IMR-90 (cell line): Measurements from ENCODE around the gene PAFAH1B1. TPM values are rescaled to one million over a fixed set of nuclear protein-coding genes. Genes with fewer than 3 reads are reported as not detected.
"Not testable (repeated sequence)": the region's sequence is repeated elsewhere in the genome, so short reads cannot be mapped to it uniquely, and the experiment has no call there.

Experiments
- ATAC-seq: fragments of 200-7000 bp; cut with Tn5 transposase; 2 replicates; pipeline ENCODE4 v1.9.1; 2020; ENCODE audit warnings: low read depth, mild to moderate bottlenecking, moderate library complexity
- BruUV-seq: library from RNA; stranded (reverse); fragments of 400-500 nt; replicated peaks from 2 replicates; lab custom pipeline; 2021; lab: Mats Ljungman, UMichigan
- CTCF ChIA-PET: fragments of 300-600 bp; formaldehyde crosslinking; extraction: SDS; loops from one replicate; lab custom pipeline; 2021; ENCODE audit warnings: antibody characterized with exemption; lab: Yijun Ruan, JAX
- POLR2A ChIA-PET: fragments of 300-600 bp; sonication (Branson Sonifier 250); formaldehyde crosslinking; loops from one replicate; lab custom pipeline; 2022; ENCODE audit warnings: antibody characterized with exemption; ENCODE audit not compliant: unreplicated experiment; lab: Charles Lee
- DNase-seq: peaks from one replicate; pipeline ENCODE4 v3.0.0; 2013
- H2AFZ ChIP-seq: replicated peaks from 2 replicates; pipeline ENCODE3; 2013; ENCODE audit warnings: low read length, mild to moderate bottlenecking; ENCODE audit not compliant: poor library complexity
- H2AK5ac ChIP-seq: 2 replicates; pipeline ENCODE4 v1.6.1; 2013; ENCODE audit warnings: low read depth, low read length, inconsistent platforms
- H2AK9ac ChIP-seq: replicated peaks from 2 replicates; pipeline ENCODE3; 2013; ENCODE audit warnings: mild to moderate bottlenecking, low read depth, low read length, moderate library complexity; ENCODE audit not compliant: poor library complexity
- H2BK120ac ChIP-seq: 2 replicates; pipeline ENCODE4 v1.6.1; 2013; ENCODE audit warnings: low read depth, low read length, inconsistent platforms
- H2BK15ac ChIP-seq: 3 replicates; pipeline ENCODE4 v1.6.1; 2013; ENCODE audit warnings: low read depth, low read length, inconsistent platforms
- H2BK20ac ChIP-seq: 2 replicates; pipeline ENCODE4 v1.6.1; 2013; ENCODE audit warnings: low read depth, mild to moderate bottlenecking, inconsistent platforms, low read length, moderate library complexity
- H2BK5ac ChIP-seq: 2 replicates; pipeline ENCODE4 v1.6.1; 2013; ENCODE audit warnings: mild to moderate bottlenecking, low read depth, low read length, inconsistent platforms; ENCODE audit not compliant: poor library complexity, severe bottlenecking
- H3K14ac ChIP-seq: replicated peaks from 2 replicates; pipeline ENCODE4 v1.6.1; 2013; ENCODE audit warnings: low read depth, low read length, inconsistent platforms
- H3K18ac ChIP-seq: 2 replicates; pipeline ENCODE4 v1.6.1; 2013; ENCODE audit warnings: low read depth, low read length, control low read depth
- H3K23ac ChIP-seq: 2 replicates; pipeline ENCODE4 v1.6.1; 2013; ENCODE audit warnings: low read depth, low read length, inconsistent platforms
- H3K27ac ChIP-seq: 2 replicates; pipeline ENCODE4 v1.5.1; 2013; ENCODE audit warnings: mild to moderate bottlenecking, control low read depth, low read length; ENCODE audit not compliant: insufficient read depth
- H3K27me3 ChIP-seq: 2 replicates; pipeline ENCODE4 v1.6.1; 2013; ENCODE audit warnings: low read length; ENCODE audit not compliant: control insufficient read depth, insufficient read depth
- H3K36me3 ChIP-seq: 2 replicates; pipeline ENCODE4 v1.6.1; 2013; ENCODE audit warnings: low read length, mixed read lengths; ENCODE audit not compliant: control insufficient read depth, insufficient read depth
- H3K4ac ChIP-seq: 2 replicates; pipeline ENCODE4 v1.6.1; 2013; ENCODE audit warnings: low read depth, low read length, inconsistent platforms
- H3K4me1 ChIP-seq: 2 replicates; pipeline ENCODE4 v1.6.1; 2013; ENCODE audit warnings: low read length, mixed read lengths; ENCODE audit not compliant: control insufficient read depth, insufficient read depth
- H3K4me2 ChIP-seq: 2 replicates; pipeline ENCODE4 v1.6.1; 2013; ENCODE audit warnings: low read depth, mild to moderate bottlenecking, control low read depth, low read length, moderate library complexity
- H3K4me3 ChIP-seq: 2 replicates; pipeline ENCODE4 v1.5.1; 2013; ENCODE audit warnings: low read depth, mild to moderate bottlenecking, control low read depth, low read length, moderate library complexity; ENCODE audit not compliant: insufficient read depth
- H3K56ac ChIP-seq: 2 replicates; pipeline ENCODE4 v1.6.1; 2013; ENCODE audit warnings: low read length, inconsistent platforms; ENCODE audit not compliant: insufficient read depth; ENCODE audit errors: extremely low read depth
- H3K79me1 ChIP-seq, 2 experiments: 2 replicates each; pipeline ENCODE4 v1.6.1; 2013; ENCODE audit warnings: low read length in 2 of 2, inconsistent platforms in 1 of 2, low read depth in 1 of 2
- H3K9ac ChIP-seq: 2 replicates; pipeline ENCODE4 v1.6.1; 2013; ENCODE audit warnings: low read depth, low read length, control low read depth
- H3K9me1 ChIP-seq: 2 replicates; pipeline ENCODE4 v1.6.1; 2013; ENCODE audit warnings: low read length, inconsistent platforms; ENCODE audit not compliant: insufficient read depth
- H3K9me3 ChIP-seq: 2 replicates; pipeline ENCODE4 v1.6.1; 2013; ENCODE audit warnings: low read length; ENCODE audit not compliant: control insufficient read depth, insufficient read depth
- H4K20me1 ChIP-seq: 2 replicates; pipeline ENCODE4 v1.6.1; 2013; ENCODE audit warnings: low read length, inconsistent platforms; ENCODE audit not compliant: insufficient read depth
- H4K5ac ChIP-seq: 2 replicates; pipeline ENCODE4 v1.6.1; 2013; ENCODE audit warnings: mild to moderate bottlenecking, low read depth, low read length, control low read depth
- H4K8ac ChIP-seq, 2 experiments: 2 replicates each; pipeline ENCODE4 v1.6.1; 2013; ENCODE audit warnings: low read depth in 2 of 2, low read length in 2 of 2, control low read depth in 1 of 2, inconsistent platforms in 1 of 2
- H4K91ac ChIP-seq: 2 replicates; pipeline ENCODE4 v1.6.1; 2013; ENCODE audit warnings: low read depth, low read length, inconsistent platforms; ENCODE audit not compliant: insufficient read depth
- WGBS, 2 experiments: methylation state at CpG; one replicate each; pipeline versions ENCODE4 v1.1.5 to v1.1.7; 2013; ENCODE audit warnings: missing lambda C conversion rate in 2 of 2; ENCODE audit not compliant: insufficient read length in 1 of 2; ENCODE audit errors: extremely low coverage in 2 of 2; 5-methylcytosine and 5-hydroxymethylcytosine counted together
- dilution Hi-C: fragments of 300-500 bp; cut with HindIII; formaldehyde crosslinking; loops from one replicate; pipeline ENCODE4 v1.14.3; 2018; ENCODE audit warnings: low sequenced_read_pairs; ENCODE audit not compliant: unreplicated experiment
- in situ Hi-C: fragments of 300-500 bp; cut with MboI; formaldehyde crosslinking; loops from 3 replicates; pipeline ENCODE4 v1.14.3; 2019; ENCODE audit warnings: low sequenced_read_pairs, inconsistent platforms, mixed read lengths
- intact Hi-C: fragments of 100-400 bp; cut with micrococcal nuclease; formaldehyde crosslinking; loops from 2 replicates; pipeline ENCODE4 v1.10.0; 2022
- polyA plus RNA-seq, 3 experiments: library from polyadenylated mRNA; depleted of rRNA; stranded (reverse); fragments of >200 nt; gene quantifications; 2 replicates each; pipeline ENCODE4 v1.2.3, GENCODE V29; 2012; ENCODE audit warnings: low replicate concordance in 1 of 3
- total RNA-seq: library from RNA; depleted of rRNA; stranded (reverse); fragments of >200 nt; gene quantifications from 2 replicates; pipeline ENCODE4 v1.2.3, GENCODE V29; 2012

PAFAH1B1 gene
- total and polyA plus RNA-seq, 2 of the 4 experiments (the other 2 are of a cell fraction): 64.5 to 127 TPM

- ATAC-seq, H3K27ac ChIP-seq, H2AK9ac ChIP-seq, H2BK5ac ChIP-seq, H3K18ac ChIP-seq, DNase-seq, BruUV-seq, in situ Hi-C loops, CTCF ChIA-PET, H4K20me1 ChIP-seq, H3K56ac ChIP-seq, H3K9me3 ChIP-seq, H2AK5ac ChIP-seq, POLR2A ChIA-PET, H3K23ac ChIP-seq, H2BK20ac ChIP-seq, H3K4me1 ChIP-seq, H3K14ac ChIP-seq, H3K79me1 ChIP-seq, H3K9me1 ChIP-seq, H3K4ac ChIP-seq, H4K91ac ChIP-seq, H4K8ac ChIP-seq, H2BK15ac ChIP-seq, H4K5ac ChIP-seq, H3K36me3 ChIP-seq, H2BK120ac ChIP-seq, H2AFZ ChIP-seq, H3K9ac ChIP-seq, H3K27me3 ChIP-seq, dilution Hi-C loops, H3K4me3 ChIP-seq: not testable (repeated sequence)
- no CpG with 5 or more reads among the region's 7 CpGs for WGBS, 2 experiments
- peak overlapping the region; percentile 45; the same call in 1 of the 2 replicates for H3K4me2 ChIP-seq
- intact Hi-C loops: loop anchor here (5.0 kb wide), 1 partner anchor 50 kb away; no protein-coding TSS in a partner anchor
Measured at GRCh38 chr17:2572304-2572609, 21.2 kb upstream of the PAFAH1B1 start.
